ENCODE data around the gene SLC12A1. TPM values are rescaled to one million over a fixed set of nuclear protein-coding genes. Genes with fewer than 3 reads are reported as not detected.

Gene SLC12A1
- polyA plus RNA-seq, 1 of the 3 experiments (the other 2 are of a cell fraction): not detected

GRCh38 chr15:48336940-48337339 is 130.8 kb downstream of the SLC12A1 start (continued):
- TF ChIP-seq GABPA (IDR thresholded peaks at IDR 0.05; ENCODE audit: low read depth): no peak
- no peak for TF ChIP-seq EZH2phosphoT487 (IDR thresholded peaks at IDR 0.05; ENCODE audit: borderline replicate concordance, low read depth)
- TF ChIP-seq, protein P1, sequence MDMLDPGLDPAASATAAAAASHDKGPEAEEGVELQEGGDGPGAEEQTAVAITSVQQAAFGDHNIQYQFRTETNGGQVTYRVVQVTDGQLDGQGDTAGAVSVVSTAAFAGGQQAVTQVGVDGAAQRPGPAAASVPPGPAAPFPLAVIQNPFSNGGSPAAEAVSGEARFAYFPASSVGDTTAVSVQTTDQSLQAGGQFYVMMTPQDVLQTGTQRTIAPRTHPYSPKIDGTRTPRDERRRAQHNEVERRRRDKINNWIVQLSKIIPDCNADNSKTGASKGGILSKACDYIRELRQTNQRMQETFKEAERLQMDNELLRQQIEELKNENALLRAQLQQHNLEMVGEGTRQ (IDR thresholded peaks at IDR 0.05; ENCODE audit: borderline replicate concordance, low read depth, low read length): no peak
- no peak for TF ChIP-seq RCOR1 (IDR thresholded peaks at IDR 0.05; ENCODE audit: low read length)
- TF ChIP-seq, protein P2, sequence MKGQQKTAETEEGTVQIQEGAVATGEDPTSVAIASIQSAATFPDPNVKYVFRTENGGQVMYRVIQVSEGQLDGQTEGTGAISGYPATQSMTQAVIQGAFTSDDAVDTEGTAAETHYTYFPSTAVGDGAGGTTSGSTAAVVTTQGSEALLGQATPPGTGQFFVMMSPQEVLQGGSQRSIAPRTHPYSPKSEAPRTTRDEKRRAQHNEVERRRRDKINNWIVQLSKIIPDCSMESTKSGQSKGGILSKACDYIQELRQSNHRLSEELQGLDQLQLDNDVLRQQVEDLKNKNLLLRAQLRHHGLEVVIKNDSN (IDR thresholded peaks at IDR 0.05; ENCODE audit: borderline replicate concordance, low read depth): no peak

DNA sequence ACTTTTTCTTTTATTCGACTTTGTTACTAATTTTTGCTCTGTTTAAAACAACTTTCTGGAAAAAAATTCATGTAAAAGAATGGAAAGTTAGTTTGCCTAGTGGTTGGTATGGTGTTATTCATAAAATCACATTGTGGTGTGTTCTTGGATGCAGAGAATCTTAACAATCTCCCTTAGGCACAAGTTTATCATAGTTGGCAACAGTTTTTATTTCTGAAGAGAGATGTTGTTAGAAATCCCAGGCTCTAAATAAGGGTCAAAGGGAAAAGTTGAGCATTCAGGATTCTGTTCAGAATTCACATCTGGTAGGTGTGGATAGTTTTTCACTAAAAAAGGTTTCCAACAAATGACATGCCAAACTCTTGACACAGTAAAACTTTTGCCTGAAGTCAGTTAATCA is 131.5 kb downstream of the SLC12A1 start:
- Histone ChIP-seq H3K9me3 (no peaks in the 10 kb centered on the region), H3K27ac (ENCODE audit: low read depth in 2 of 2, low read length in 1 of 2) (no peak overlapping the region), H3K4me1 (ENCODE audit: control insufficient read depth in 1 of 2, insufficient read depth in 2 of 2, low read depth in 1 of 2, low read length in 1 of 2) (peaks cover 5 to 7% of the 10 kb centered on the region in 2 experiments; a peak in 3 of 4 replicates), H3K36me3 (replicated peaks in 1 of 2; ENCODE audit: control insufficient read depth in 1 of 2, insufficient read depth in 2 of 2, low read length in 1 of 2) (peaks cover 76 to 90% of the 10 kb centered on the region in 2 experiments), H3K79me2 (ENCODE audit: insufficient read depth) (peaks cover 13% of the 10 kb centered on the region), H3K27me3 (ENCODE audit: insufficient read depth) (no peaks in the 10 kb centered on the region), H3K9me2 (no peaks in the 10 kb centered on the region), H3K9ac (no peak overlapping the region), H2AFZ (ENCODE audit: low read depth) (no peak overlapping the region), H3K4me3 (ENCODE audit: low read depth in 2 of 2, low read length in 1 of 2) (no peak overlapping the region), H3K4me2 (no peak overlapping the region), H3F3A (replicated peaks; ENCODE audit: insufficient read depth) (peaks cover 30% of the 10 kb centered on the region), H4K20me1 (ENCODE audit: insufficient read depth) (0 out of 2 replicates have a peak, but pooled peaks cover 2% of the 10 kb centered on the region)
- DNase-seq: no peak
- ChIA-PET POLR2A (no interaction called here), CTCF (interaction anchor here (0.6 to 3.6 kb wide), 8 partner anchors 8 to 711 kb away, joined by 3 to 25 read pairs (median 4); no protein-coding TSS in a partner anchor)
- TF ChIP-seq TAF1 (IDR thresholded peaks at IDR 0.05; ENCODE audit: borderline replicate concordance, low read depth, low read length) (no peak), CTCF (IDR thresholded peaks at IDR 0.05) (no peak), EZH2phosphoT487 (IDR thresholded peaks at IDR 0.05; ENCODE audit: borderline replicate concordance, low read depth) (no peak), FOXJ3 (CRISPR knock-in tag; IDR thresholded peaks at IDR 0.05) (no peak), NFIC (IDR thresholded peaks at IDR 0.05; ENCODE audit: borderline replicate concordance) (no peak), JUND (IDR thresholded peaks at IDR 0.05) (no peak), ZBTB33 (IDR thresholded peaks at IDR 0.05; ENCODE audit: borderline replicate concordance, low read depth) (no peak), TEAD4 (IDR thresholded peaks at IDR 0.05; ENCODE audit: borderline replicate concordance, insufficient read depth) (no peak)
- TF ChIP-seq, protein P1 (IDR thresholded peaks at IDR 0.05; ENCODE audit: borderline replicate concordance, low read depth, low read length): no peak
- 7% methylated on average over 1 of the region's 1 CpG for WGBS (ENCODE audit: low lambda C conversion rate)
